C1 segment of cervical spinal cord (tissue), 14 donors: ENCODE results near the gene MYOF.
"Not testable (repeated sequence)": the region's sequence is repeated elsewhere in the genome, so short reads cannot be mapped to it uniquely, and the experiment has no call there.

ENCODE experiments used
- DNase-seq, 14 donors: peaks; one replicate each; lab custom pipeline; 2025; lab: John Stamatoyannopoulos, UW

The MYOF gene

DNA sequence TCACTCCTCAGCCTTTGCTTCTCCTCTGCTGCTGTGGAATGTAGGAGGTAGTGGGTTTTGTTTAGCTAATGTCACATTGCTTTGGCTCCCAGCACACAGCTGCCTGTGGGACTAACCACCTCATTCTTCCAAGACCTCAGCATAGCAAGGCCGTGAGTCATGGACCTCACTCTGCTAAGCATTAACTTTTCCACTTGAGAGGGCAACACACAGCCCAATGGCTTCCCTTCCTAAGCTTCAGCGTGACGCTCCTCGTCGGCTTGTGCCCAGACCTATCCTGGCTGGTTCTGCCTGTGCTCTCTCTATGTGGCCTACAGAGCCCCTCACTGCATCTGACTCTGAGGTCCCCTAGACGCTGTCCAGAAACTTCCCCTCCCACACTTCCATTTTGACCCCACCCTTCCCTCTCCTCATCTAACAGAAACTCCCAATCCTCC lies 23.3 kb downstream of the MYOF start:
- DNase-seq, result peak in 2 of 14 donors; percentile 10 to 11

DNA sequence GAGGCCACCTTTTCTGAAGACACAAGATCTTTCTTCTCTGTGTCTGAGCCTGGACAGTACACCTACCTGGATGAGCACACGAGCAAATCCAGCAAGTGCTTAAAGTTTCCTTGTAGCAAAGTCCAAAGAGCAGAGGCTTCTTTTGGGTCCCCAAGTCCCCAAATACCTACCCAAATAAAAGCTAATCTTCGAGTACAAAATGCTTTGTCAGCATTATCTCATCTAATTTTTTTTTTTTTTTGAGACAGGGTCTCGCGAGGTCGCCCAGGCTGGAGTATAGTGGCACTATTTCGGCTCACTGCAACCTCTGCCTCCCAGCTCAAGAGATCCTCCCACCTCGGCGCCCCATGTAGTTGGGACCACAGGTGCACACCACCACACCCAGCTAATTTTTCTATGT lies 24.6 kb downstream of the MYOF start:
- DNase-seq, result no peak

DNA sequence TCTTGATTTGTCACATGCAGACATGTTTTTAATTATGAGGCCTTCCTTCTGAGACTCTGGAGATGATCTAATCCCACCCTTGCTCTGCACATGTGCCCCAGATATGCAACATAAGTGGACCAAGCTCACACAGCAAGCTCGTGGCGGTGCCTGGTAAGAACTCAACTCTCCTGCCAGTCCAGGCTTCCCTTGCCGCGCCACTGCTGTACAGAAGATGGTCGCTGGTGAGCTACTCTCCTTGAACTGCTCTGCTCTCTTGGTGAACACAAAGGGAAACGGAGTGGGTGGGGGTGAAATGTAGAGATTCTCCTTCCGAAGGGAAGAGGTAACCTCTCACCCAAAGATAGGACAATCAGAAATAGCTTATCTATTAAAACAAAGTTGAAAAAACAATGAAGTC lies 25.7 kb downstream of the MYOF start:
- DNase-seq, result no peak

DNA sequence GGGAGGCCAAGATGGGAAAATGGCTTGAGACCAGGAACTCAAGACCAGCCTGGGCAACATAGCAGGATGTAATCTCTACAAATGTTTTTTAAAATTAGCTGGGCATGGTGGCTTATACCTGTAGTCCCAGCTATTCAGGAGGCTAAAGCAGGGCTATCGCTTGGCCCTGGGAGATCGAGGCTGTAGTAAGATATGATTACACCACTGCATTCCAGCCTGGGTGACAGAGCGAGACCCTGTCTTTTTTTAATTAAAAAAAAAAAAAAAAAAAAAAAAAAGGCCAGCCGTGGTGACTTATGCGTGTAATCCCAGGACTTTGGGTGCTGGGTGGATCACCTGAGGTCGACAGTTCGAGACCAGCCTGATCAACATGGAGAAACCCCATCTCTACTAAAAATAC lies 27.4 kb downstream of the MYOF start:
- no peak for DNase-seq

DNA sequence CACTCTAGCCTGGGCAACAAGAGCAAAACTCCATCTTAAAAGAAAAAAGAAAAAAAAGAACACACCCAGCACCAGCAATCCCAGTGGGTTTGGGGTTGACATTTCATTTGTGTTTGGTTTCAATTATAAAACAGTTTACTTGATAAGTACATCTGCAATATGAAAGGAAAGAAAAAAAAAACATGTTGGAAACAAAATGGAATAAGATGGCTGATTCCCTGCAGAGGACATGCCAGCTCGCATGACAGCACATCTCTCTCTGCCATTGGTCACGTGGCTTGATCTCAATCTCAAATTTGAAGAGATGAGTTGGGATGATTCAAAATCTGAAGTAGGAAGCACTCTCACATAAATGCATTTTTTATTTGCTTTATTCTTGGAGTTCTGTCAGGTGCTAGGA lies 28.0 kb downstream of the MYOF start:
- no peak for DNase-seq

DNA sequence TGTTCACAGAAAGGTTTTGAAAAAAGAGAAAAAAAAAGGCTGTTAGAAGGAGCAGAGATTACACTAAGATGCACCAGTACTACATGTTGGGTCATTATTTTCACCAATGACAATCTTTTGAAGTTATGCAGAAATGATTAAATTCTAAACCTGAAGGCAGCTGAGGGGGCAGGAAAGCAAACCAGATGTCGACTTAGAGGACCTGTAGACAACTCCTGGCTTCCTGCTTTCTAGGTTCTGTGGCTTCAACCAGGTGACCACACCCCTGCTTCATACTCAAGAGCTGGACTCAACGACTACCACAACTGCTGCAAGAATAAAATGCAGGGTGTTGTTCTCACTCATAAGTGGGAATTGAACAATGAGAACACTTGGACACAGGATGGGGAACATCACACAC lies 30.0 kb downstream of the MYOF start:
- no peak for DNase-seq

DNA sequence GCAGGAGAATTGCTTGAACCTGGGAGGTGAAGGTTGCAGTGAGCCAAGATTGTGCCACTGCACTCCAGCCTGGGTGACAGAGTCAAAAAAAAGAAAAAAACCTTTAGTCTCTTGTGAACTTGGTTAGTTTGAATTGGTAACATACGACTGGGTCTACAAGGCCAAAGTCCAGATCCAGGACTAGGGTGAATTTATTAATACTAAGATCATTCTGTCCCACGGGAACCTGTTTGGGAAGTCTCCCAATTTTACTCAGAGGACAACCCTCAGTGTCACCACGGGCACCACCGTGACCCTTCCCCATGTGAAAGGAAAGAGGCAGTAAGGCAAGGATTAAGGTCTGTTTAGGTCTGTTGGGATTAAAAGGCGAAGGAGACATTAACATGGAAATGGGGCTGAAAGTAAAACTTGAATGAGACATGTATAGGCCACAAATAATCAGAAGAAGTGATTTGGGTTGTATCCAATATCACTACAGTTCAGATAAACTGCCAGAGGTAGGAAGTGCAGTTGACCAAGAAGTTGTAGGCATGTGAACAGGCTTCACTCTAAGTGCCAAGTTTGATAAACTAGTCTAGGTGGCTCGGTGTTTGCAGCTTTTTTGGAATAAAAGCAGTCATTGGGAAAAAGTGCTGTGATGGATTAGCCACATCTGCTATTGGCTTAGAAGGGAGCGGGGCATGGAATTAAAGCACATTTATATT lies 30.7 kb downstream of the MYOF start:
- no peak for DNase-seq

DNA sequence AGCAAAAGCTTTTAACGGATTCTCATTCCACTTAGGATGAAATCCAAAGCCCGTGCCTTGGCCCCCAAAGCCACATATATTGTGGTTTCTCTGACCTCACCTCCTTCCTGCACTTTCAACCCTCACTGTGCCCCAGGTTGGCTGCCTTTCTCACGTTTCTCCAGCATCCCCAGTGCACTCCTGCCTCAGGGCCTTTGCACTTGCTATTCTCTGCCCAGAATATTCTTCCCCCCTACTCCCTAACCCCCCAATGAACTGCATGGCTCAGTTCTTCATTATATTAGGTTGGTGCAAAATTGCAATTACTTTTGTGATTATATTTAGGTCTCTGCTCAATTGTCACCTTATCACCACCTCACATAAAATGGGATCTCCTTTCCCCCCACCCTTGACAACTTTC lies 34.2 kb downstream of the MYOF start:
- DNase-seq, result no peak

DNA sequence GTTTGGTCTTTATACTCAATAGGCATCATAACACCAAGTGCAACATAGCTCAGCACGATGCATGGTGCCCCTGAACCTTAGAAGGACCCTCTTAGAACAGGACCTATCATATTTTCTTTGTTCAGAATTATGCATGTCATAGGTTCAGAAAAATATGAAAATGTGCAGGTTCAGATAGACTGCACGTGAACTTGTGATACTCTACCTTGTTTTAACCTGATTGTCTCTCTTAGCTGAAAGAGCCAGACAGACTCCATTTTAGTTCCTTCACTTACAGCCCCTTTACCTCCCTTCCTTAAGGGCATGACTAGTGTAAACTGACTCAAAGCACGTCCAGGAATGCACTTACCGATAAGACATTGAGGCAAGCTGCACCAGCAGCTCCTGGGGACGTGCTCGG lies 35.1 kb downstream of the MYOF start:
- no peak for DNase-seq

DNA sequence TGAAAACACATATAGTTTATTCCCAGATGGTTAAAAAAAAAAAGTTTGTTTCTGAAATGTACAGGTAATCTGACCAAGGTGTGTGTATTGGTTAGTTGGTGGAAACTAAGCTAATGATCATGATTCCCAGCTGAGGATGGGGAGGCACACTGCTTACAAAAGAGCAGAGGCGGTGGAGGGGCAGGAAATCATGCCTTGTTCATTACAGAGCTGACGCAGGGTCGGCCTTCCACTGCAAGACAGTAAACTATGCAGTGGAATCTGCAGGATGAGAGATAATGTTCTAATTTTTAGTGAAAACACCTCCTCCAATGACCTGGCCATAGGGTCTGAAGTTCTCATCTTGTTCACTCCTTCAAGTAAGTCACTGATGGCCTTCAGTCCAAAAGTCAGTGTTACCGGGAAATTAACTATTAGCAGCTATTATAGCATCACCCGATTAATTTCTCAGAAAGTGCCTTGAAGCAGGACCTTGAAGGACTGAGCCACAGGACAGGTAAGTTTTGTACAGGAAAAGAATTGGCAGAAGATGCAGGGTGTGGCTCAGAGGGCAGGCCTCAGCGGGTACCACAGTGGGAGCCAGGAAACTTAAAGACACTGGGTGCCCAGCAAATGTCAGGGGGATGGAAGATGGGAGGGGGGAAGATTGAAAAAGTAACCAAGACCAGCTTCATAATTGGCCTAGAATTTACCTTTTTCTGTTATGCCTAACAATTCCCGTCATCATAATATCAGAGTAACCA lies 36.0 kb downstream of the MYOF start:
- DNase-seq, result no peak

DNA sequence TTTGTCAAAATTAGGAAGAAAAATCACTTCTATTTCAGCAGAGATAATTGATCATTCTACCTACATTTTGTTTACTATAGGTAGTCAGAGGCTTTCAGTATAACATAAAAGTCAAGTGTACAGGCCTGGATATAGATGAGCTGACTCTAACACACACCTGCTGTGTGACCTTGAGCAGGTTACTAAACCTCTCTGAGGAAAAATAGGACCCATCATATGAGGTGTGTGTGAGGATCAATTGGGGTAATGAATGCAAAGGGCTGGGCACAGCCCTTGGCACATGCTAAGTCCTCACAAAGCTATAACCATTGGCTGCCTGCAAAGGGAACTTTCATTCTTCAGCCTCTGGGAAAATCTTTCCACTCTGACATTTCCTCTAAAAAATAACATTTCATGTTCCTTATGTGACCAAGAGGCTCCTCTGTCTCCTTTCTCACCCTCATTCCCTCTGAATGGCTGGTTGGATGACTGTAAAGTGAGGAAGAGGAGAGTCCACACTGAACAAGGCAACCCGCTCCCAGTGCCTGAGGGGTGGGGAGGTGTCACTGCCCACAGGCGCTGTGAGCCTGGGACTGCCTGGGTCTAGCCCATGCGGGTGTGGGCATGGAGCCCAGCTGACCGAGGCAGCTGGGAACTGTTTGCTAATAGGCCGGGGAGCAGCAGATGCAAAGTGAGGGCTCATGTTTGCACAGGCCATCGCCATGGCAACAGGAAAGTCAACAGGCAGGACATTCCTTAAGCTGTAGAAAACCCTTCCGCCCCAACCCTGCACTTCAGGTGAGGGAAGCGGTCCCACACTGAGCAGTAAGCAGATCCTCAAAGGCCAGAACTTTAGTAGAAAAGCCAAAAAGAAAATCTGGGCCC lies 36.8 kb downstream of the MYOF start:
- DNase-seq, result peak in 11 of 14 donors; percentile 7 to 80 (median 40)

DNA sequence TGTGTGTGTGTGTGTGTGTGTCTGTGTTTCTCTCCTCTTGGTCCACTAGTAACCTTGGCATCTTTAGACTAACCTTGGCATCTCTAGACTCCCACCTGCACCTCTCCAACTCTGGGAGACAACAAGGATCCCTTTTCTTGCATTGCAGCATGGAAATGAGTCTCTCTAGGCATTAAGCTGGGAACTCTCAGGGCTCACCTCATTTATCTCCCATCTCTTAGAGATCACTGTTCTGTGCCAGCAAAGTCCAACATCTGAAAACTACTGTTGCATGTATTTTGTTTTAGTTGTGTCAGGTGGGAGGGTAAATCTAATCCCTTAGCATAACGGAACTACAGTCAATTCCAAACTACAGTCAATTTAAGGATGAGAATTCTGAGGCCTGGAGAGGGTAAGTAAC lies 38.7 kb downstream of the MYOF start:
- DNase-seq, result no peak

DNA sequence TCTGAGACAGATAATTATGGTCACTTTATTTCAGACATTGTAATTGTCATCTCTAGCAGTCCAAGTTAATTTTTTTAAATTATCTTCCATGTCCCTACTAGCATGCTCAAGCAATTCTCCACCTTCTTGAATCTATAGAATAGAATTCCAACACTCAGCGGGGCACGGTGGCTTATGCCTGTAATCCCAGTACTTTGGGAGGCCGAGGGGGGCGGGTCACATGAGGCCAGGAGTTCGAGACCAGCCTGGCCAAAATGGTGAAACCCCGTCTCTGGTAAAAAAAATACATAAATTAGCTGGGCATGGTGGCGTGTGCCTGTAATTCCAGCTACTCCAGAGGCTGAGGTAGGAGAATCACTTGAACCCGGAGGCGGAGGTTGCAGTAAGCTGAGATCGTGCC lies 39.4 kb downstream of the MYOF start:
- not testable (repeated sequence) for DNase-seq

DNA sequence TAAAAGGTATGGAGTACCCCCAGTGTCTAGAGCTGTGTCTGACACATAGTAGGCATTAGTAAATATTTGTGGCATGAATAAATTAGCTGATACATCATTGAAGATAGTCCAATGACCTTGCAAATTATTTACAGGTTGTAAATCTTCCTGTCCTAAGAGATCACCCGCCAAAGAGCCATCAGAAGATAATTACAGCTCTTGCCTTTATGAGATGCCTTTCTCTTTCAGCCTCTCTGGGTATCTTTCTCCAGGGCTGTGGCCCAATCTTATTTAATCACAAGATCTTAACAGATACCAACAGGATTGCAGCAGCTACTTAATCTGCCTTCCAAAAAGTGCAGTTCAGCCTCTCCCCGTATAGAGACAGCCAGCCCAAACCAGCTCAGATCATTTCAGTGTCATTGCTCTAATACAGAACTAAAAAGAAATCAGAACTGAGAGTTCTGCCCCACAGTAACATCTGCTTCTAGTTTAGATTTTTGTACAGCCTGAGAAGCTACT lies 41.5 kb downstream of the MYOF start:
- no peak for DNase-seq

DNA sequence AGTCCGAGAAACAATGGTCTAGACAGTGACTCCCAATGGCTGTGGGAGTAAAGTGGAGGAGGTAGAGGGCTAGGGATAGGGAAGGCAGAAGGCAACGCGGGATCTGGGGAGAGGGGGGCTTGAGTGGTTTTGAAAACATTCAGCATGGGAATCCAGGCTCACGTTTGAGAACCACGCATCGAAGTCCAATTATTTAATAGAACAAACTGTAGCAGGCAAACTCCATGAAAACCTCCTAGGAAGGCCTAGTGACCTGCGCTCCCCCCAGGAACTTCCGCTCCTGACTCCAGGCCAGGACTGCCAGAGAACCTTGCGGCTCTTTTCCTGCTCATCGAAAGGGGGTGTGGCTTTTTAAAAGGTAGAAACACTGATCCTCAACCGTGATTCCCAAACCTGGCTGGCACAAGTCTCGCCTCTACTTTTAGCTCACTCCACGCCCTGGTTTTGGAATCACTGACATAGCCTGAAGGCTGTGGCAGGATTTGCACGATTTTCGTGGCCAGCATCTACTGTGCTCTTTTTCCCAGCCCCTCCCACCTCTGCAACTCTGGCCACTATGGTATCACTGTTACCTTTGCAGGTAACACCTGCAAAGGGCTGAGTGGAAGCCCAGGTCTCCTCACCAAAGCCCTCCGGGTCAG lies 43.4 kb downstream of the MYOF start:
- DNase-seq, result no peak

DNA sequence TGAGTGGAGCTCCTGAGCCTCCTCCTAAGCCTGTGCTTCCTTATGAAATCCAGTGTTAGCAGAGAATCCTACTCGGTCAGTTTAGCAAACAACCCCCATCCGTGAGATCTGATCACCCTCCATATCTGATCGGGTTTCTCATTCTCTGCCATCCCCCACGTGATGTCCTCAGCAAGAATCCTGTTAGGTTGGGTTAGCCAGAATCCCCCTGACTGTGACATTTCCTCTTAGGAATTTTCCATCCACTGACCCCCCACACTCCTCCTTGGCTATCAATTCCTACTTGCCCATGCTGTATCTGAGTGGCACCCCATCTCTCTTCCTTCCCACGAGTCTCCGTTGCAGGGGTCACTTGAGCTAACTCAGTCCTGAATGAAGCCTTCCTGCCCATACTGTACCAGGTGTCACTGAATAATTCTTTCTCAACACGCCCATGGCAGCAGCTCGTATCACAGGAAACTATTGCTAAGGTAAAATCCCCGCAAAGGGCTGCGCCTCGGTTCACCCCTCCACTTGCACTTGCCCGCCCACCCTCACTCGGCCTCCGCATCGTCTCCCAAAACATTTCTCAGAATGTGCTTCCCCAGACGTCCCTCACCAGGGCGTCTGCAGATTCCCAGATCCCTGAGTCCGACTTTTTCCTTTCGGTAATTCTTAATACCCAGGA lies 44.1 kb downstream of the MYOF start:
- DNase-seq, result no peak

DNA sequence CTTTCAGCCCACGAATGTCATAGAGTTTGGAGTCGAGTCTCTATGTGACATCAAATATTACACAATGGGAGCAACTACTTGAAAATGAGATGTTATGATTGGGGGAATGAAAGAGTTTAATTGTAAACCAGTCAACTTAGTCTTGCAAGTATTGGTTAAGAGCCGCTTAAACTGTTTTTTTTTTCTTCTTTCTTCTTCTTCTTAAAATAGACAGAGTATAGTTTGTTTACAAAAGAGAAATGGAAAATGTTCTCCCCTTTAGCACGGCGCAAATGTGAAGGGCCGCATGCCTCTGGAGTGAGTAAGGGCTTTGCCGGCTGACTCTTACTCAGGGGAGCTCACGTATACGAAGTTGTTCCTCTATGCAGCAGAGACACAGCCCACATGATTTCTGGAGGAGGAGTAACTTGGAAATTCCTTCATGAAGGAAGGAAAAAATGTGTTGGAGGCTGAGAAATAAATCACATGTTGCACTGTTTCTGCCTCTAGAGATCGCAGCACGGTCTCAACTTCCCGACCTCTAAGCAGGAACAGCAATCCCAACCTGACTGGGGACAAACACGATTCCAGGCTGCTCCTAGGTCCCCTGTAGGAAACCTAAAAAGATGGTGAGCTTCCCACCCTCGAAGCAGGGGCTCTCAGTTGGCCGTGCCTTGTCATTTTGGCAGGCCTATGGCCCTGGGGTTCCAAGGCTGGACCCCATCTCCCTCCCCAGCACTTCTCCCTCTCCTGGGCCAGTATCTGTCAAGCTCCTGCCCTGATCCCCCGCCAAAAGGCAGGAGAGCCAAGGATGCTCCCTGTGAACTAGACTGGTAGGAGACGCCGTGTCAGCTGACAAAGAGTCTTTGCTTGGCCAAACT lies 44.8 kb downstream of the MYOF start:
- peak in 3 of 14 donors; percentile 16 to 51 (median 35) for DNase-seq

DNA sequence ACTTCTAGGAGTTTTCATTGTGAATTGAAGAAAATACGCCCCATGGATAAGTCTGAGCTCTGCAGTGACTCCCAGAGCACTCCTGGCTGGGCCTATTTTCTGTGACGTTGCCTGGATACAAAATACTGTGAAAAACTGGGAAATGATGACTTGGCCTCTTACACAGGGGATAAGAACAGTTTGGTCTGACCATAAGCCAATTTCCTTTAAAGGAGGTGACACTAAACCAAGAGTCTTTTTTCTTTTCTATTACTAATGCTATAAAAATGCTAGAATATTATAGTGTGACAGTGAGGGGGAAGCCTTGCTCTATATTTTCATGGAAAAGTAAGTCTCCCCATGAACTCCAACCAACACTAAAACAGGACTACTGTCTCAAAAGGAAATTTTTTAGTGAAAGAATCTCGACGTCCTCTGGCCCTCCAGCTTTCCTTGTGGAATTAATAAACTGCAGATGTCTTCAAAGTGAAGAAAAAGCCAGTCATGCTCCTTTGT lies 45.5 kb downstream of the MYOF start:
- DNase-seq, result peak in 1 of 14 donors; percentile 44

DNA sequence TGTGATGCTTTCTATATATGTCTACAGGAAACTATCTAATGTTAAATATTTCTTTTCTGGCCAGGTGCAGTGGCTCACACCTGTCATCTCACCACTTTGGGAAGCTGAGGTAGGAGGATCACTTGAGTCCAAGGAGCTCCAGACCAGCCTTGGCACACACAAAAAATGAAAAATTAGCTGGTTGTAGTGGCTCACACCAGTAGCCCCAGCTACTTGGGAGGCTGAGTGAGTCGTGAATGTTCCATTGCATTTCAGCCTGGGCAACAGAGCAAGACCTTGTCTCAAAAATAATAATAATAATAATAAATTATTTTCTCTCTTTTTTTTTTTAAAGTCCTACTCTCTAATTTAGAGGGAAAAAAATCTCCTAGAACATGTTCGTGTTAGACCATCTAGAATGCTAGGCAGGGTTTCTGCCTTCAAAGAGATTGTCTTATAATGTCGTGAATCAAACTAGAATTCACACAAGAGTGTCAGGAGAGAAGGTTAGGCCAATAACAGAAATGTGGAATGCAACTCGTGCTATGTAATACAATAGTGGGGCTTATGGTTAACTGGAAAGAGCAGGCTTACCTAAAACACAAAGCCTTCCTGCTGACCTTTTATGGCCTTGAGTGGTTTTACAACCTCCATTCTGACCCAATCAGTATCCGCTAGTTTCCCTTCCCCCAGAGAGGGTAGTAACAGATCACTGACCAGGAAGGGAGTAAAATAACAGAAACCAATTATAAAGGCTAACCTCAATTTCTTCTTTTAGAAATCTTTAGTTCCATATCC lies 46.3 kb downstream of the MYOF start:
- no peak for DNase-seq
